ENCODE results near the gene AAMP. TPM values are rescaled to one million over a fixed set of nuclear protein-coding genes. Genes with fewer than 3 reads are reported as not detected.
A peak's percentile ranks its signal among the peaks of the same experiment; 100 is the strongest.

The AAMP gene
- polyA plus RNA-seq, 1 donor from 2014 or later: 249 TPM

- Histone ChIP-seq H3K79me2 (replicated peaks; ENCODE audit: insufficient read depth, low read length) (peaks cover 9% of the 10 kb centered on the region), H3F3A (ENCODE audit: insufficient read depth, low read length, poor library complexity, severe bottlenecking) (no peaks in the 10 kb centered on the region), H3K9ac (ENCODE audit: low read length) (no peak overlapping the region), H3K36me3 (ENCODE audit: insufficient read depth, low read length) (no peaks in the 10 kb centered on the region), H3K27ac (ENCODE audit: low read length) (no peak overlapping the region), H3K4me2 (ENCODE audit: low read length) (no peak overlapping the region), H3K27me3 (ENCODE audit: insufficient read depth, low read depth, low read length) (no peaks in the 10 kb centered on the region), H4K20me1 (ENCODE audit: insufficient read depth) (no peaks in the 10 kb centered on the region), H2AFZ (ENCODE audit: low read depth, low read length) (no peak overlapping the region), H3K9me3 (ENCODE audit: low read length) (no peaks in the 10 kb centered on the region), H3K4me3 (ENCODE audit: low read length) (no peak overlapping the region), H3K9me2 (ENCODE audit: insufficient read depth, low read length) (no peaks in the 10 kb centered on the region)
- TF ChIP-seq MXI1 (conservative IDR thresholded peaks at IDR 0.05; ENCODE audit: poor library complexity, severe bottlenecking): no peak
- no peak for TF ChIP-seq REST (IDR thresholded peaks at IDR 0.05; ENCODE audit: borderline replicate concordance)
- no peak for TF ChIP-seq POLR2AphosphoS5 (IDR thresholded peaks at IDR 0.05)
- peak; percentile 82 for TF ChIP-seq SMC3 (conservative IDR thresholded peaks at IDR 0.05; ENCODE audit: poor library complexity)
- TF ChIP-seq TAF1 (IDR thresholded peaks at IDR 0.05; ENCODE audit: low read depth): no peak
- TF ChIP-seq EZH2 (IDR thresholded peaks at IDR 0.05; ENCODE audit: borderline replicate concordance, insufficient read depth, low read length, poor library complexity, severe bottlenecking): no peak
- TF ChIP-seq RAD21 (conservative IDR thresholded peaks at IDR 0.05): peak; percentile 78
- no peak for TF ChIP-seq EP300 (conservative IDR thresholded peaks at IDR 0.05; ENCODE audit: poor library complexity, severe bottlenecking)
- peak; percentile 81 for TF ChIP-seq CTCF (IDR thresholded peaks at IDR 0.05; ENCODE audit: poor library complexity, severe bottlenecking)
Measured at GRCh38 chr2:218272531-218273212, 2.7 kb upstream of the AAMP start.

- Histone ChIP-seq H3K27me3 (ENCODE audit: insufficient read depth, low read depth, low read length) (no peaks in the 10 kb centered on the region), H4K20me1 (ENCODE audit: insufficient read depth) (no peaks in the 10 kb centered on the region), H3K4me3 (ENCODE audit: low read length) (peak overlapping the region; percentile 78), H3K9me2 (ENCODE audit: insufficient read depth, low read length) (no peaks in the 10 kb centered on the region), H3K4me2 (ENCODE audit: low read length) (no peak overlapping the region), H3K9ac (ENCODE audit: low read length) (no peak overlapping the region), H3K36me3 (ENCODE audit: insufficient read depth, low read length) (no peaks in the 10 kb centered on the region), H2AFZ (ENCODE audit: low read depth, low read length) (no peak overlapping the region), H3F3A (ENCODE audit: insufficient read depth, low read length, poor library complexity, severe bottlenecking) (no peaks in the 10 kb centered on the region), H3K27ac (ENCODE audit: low read length) (no peak overlapping the region), H3K9me3 (ENCODE audit: low read length) (no peaks in the 10 kb centered on the region), H3K79me2 (replicated peaks; ENCODE audit: insufficient read depth, low read length) (peaks cover 9% of the 10 kb centered on the region)
- TF ChIP-seq TAF1 (IDR thresholded peaks at IDR 0.05; ENCODE audit: low read depth): no peak
- no peak for TF ChIP-seq EZH2 (IDR thresholded peaks at IDR 0.05; ENCODE audit: borderline replicate concordance, insufficient read depth, low read length, poor library complexity, severe bottlenecking)
- no peak for TF ChIP-seq MXI1 (conservative IDR thresholded peaks at IDR 0.05; ENCODE audit: poor library complexity, severe bottlenecking)
- no peak for TF ChIP-seq POLR2AphosphoS5 (IDR thresholded peaks at IDR 0.05)
- TF ChIP-seq REST (IDR thresholded peaks at IDR 0.05; ENCODE audit: borderline replicate concordance): no peak
- no peak for TF ChIP-seq CTCF (IDR thresholded peaks at IDR 0.05; ENCODE audit: poor library complexity, severe bottlenecking)
- no peak for TF ChIP-seq EP300 (conservative IDR thresholded peaks at IDR 0.05; ENCODE audit: poor library complexity, severe bottlenecking)
- TF ChIP-seq SMC3 (conservative IDR thresholded peaks at IDR 0.05; ENCODE audit: poor library complexity): no peak
- TF ChIP-seq RAD21 (conservative IDR thresholded peaks at IDR 0.05): no peak
Measured at GRCh38 chr2:218271865-218272530, 2.1 kb upstream of the AAMP start.
